ENCODE results near the gene SGMS2. TPM values are rescaled to one million over a fixed set of nuclear protein-coding genes. Genes with fewer than 3 reads are reported as not detected.

The SGMS2 gene
- total and polyA plus RNA-seq, 2 of the 4 experiments (the other 2 are of a cell fraction): 13.4 to 37.5 TPM

GRCh38 chr4:107814758-107815157, 10.0 kb upstream of the SGMS2 start:
- no peak overlapping the region for H2AK9ac ChIP-seq (replicated peaks; ENCODE audit: low read depth, low read length, poor library complexity)
- H2BK15ac ChIP-seq (ENCODE audit: low read depth, low read length): no peak overlapping the region
- no peak for DNase-seq
- no peak overlapping the region for H4K91ac ChIP-seq (ENCODE audit: insufficient read depth, low read depth, low read length)
- H3K79me1 ChIP-seq (ENCODE audit: low read depth in 1 of 2, low read length in 2 of 2): no peaks in the 10 kb centered on the region
- intact Hi-C loops (cut with micrococcal nuclease): no loop called here
- no peak overlapping the region for H3K4me3 ChIP-seq (ENCODE audit: insufficient read depth, low read depth, low read length)
- no TSS peak for BruUV-seq (replicated peaks)
- no peak overlapping the region for H3K14ac ChIP-seq (replicated peaks; ENCODE audit: low read depth, low read length)
- no peaks in the 10 kb centered on the region for H3K36me3 ChIP-seq (ENCODE audit: control insufficient read depth, insufficient read depth, low read length)
- H3K4me2 ChIP-seq (ENCODE audit: low read depth, low read length): no peak overlapping the region
- no peak overlapping the region for H2BK120ac ChIP-seq (ENCODE audit: low read depth, low read length)
- H3K9ac ChIP-seq (ENCODE audit: low read depth, low read length): no peak overlapping the region
- no peak overlapping the region for H3K4ac ChIP-seq (ENCODE audit: low read depth, low read length)
- H2AFZ ChIP-seq (replicated peaks; ENCODE audit: low read length, poor library complexity): no peak overlapping the region
- no peak overlapping the region for H2BK20ac ChIP-seq (ENCODE audit: low read depth, low read length)
- no peak overlapping the region for H4K8ac ChIP-seq (ENCODE audit: low read depth in 2 of 2, low read length in 2 of 2)
- no peaks in the 10 kb centered on the region for H3K4me1 ChIP-seq (ENCODE audit: control insufficient read depth, insufficient read depth, low read length)
- no peak overlapping the region for H2AK5ac ChIP-seq (ENCODE audit: low read depth, low read length)
- H3K27me3 ChIP-seq (ENCODE audit: control insufficient read depth, insufficient read depth, low read length): peaks cover 13% of the 10 kb centered on the region
- in situ Hi-C loops (cut with MboI; ENCODE audit: low sequenced_read_pairs): no loop called here
- no peak overlapping the region for H3K27ac ChIP-seq (ENCODE audit: insufficient read depth, low read length)
- 0 out of 2 replicates have a peak, but pooled peaks cover 4% of the 10 kb centered on the region for H3K9me1 ChIP-seq (ENCODE audit: insufficient read depth, low read length)
- ATAC-seq (ENCODE audit: low read depth): no peak
- H3K56ac ChIP-seq (ENCODE audit: extremely low read depth, insufficient read depth, low read length): no peak overlapping the region
- no CpG with 5 or more reads among the region's 1 CpG for WGBS, 2 experiments (ENCODE audit: extremely low coverage in 2 of 2, insufficient read length in 1 of 2)
- H2BK5ac ChIP-seq (ENCODE audit: low read depth, low read length, poor library complexity, severe bottlenecking): no peak overlapping the region
- POLR2A ChIA-PET (ENCODE audit: unreplicated experiment): no interaction called here
- no peaks in the 10 kb centered on the region for H3K9me3 ChIP-seq (ENCODE audit: control insufficient read depth, insufficient read depth, low read length)
- no peak overlapping the region for H3K18ac ChIP-seq (ENCODE audit: low read depth, low read length)
- dilution Hi-C loops (cut with HindIII; ENCODE audit: low sequenced_read_pairs, unreplicated experiment): no loop called here
- no peaks in the 10 kb centered on the region for H4K20me1 ChIP-seq (ENCODE audit: insufficient read depth, low read length)
- TF ChIP-seq, protein P1, sequence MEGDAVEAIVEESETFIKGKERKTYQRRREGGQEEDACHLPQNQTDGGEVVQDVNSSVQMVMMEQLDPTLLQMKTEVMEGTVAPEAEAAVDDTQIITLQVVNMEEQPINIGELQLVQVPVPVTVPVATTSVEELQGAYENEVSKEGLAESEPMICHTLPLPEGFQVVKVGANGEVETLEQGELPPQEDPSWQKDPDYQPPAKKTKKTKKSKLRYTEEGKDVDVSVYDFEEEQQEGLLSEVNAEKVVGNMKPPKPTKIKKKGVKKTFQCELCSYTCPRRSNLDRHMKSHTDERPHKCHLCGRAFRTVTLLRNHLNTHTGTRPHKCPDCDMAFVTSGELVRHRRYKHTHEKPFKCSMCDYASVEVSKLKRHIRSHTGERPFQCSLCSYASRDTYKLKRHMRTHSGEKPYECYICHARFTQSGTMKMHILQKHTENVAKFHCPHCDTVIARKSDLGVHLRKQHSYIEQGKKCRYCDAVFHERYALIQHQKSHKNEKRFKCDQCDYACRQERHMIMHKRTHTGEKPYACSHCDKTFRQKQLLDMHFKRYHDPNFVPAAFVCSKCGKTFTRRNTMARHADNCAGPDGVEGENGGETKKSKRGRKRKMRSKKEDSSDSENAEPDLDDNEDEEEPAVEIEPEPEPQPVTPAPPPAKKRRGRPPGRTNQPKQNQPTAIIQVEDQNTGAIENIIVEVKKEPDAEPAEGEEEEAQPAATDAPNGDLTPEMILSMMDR (conservative IDR thresholded peaks at IDR 0.05; ENCODE audit: low read depth, low read length): no peak
- TF ChIP-seq ELK1 (IDR thresholded peaks at IDR 0.05; ENCODE audit: borderline replicate concordance, low read depth, low read length): no peak
- TF ChIP-seq FOS (IDR thresholded peaks at IDR 0.05; ENCODE audit: low read depth, low read length): no peak
- no peak for TF ChIP-seq SMC3 (IDR thresholded peaks at IDR 0.05; ENCODE audit: low read depth, low read length)
- TF ChIP-seq NFE2L2 (IDR thresholded peaks at IDR 0.05; ENCODE audit: low read depth, low read length): no peak
- no peak for TF ChIP-seq MXI1 (IDR thresholded peaks at IDR 0.05; ENCODE audit: borderline replicate concordance, low read depth, low read length)
- no peak for TF ChIP-seq RFX5 (IDR thresholded peaks at IDR 0.05; ENCODE audit: low read depth, low read length)
- TF ChIP-seq POLR2A (IDR thresholded peaks at IDR 0.05; ENCODE audit: low read depth, low read length): no peak
- TF ChIP-seq RAD21 (IDR thresholded peaks at IDR 0.05; ENCODE audit: low read length): no peak
- no peak for TF ChIP-seq CHD1 (IDR thresholded peaks at IDR 0.05; ENCODE audit: low read depth, low read length)
- no peak for TF ChIP-seq MAFK (IDR thresholded peaks at IDR 0.05; ENCODE audit: low read depth, low read length)
- no peak for TF ChIP-seq BHLHE40 (IDR thresholded peaks at IDR 0.05; ENCODE audit: low read depth, low read length)
- no peak for TF ChIP-seq MAZ (IDR thresholded peaks at IDR 0.05; ENCODE audit: borderline replicate concordance, low read depth, low read length)
- no peak for TF ChIP-seq RCOR1 (IDR thresholded peaks at IDR 0.05; ENCODE audit: insufficient replicate concordance, low read length)
- TF ChIP-seq USF2 (IDR thresholded peaks at IDR 0.05; ENCODE audit: low read depth, low read length): no peak
- TF ChIP-seq CEBPB (IDR thresholded peaks at IDR 0.05; ENCODE audit: low read depth, low read length): no peak
- CTCF ChIA-PET: no interaction called here
- H3K23ac ChIP-seq (ENCODE audit: low read depth, low read length): no peak overlapping the region
- no peak overlapping the region for H4K5ac ChIP-seq (ENCODE audit: low read depth, low read length)
